ENCODE results near the gene RTN4. TPM values are rescaled to one million over a fixed set of nuclear protein-coding genes. Genes with fewer than 3 reads are reported as not detected.

Gene RTN4
- total RNA-seq, 1 experiment from 2014 or later = 200 TPM

DNA sequence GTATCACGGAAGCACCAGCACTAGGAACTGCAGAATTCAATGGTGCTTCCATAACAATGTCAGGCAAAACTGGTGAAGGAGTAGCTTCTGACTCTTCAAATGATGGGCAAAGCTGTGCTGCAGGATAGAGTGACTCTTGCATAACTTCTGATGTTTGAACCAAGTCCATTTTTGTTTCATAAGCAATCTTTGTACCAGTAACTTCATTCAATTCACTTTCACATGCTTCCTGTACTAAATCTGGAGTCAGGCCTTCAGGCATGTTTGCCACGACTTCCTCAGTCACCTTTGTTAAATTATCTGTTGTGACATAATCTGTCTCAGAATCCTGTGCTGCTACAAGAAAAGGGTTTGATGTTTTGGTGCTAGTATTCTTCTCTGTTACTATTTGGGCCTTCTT lies 24.0 kb downstream of the RTN4 start:
- Histone ChIP-seq H3K79me2 (ENCODE audit: insufficient read depth, low read length) (peaks cover 54% of the 10 kb centered on the region), H2BK120ac (ENCODE audit: low read depth, low read length, poor library complexity, severe bottlenecking) (no peak overlapping the region), H3K14ac (ENCODE audit: insufficient read depth, low read length) (no peak overlapping the region), H3T11ph (ENCODE audit: low read length) (no peak overlapping the region), H3K4me1 (ENCODE audit: insufficient read depth, low read length) (peaks cover 16% of the 10 kb centered on the region; the same call in 1 of the 2 replicates), H4K91ac (ENCODE audit: insufficient read length, low read depth, low read length) (no peak overlapping the region), H2AFZ (ENCODE audit: low read length) (no peak overlapping the region), H3K27ac (ENCODE audit: insufficient read length, low read depth, low read length) (no peak overlapping the region), H2BK5ac (ENCODE audit: insufficient read length, low read length) (no peak overlapping the region), H3K27me3 (ENCODE audit: insufficient read depth, low read length) (no peaks in the 10 kb centered on the region), H3K9me3 (ENCODE audit: control insufficient read depth, low read depth, low read length) (no peaks in the 10 kb centered on the region), H4K5ac (ENCODE audit: insufficient read length, low read depth, low read length) (no peak overlapping the region), H2AK5ac (ENCODE audit: insufficient read length, low read length) (no peak overlapping the region), H3K56ac (ENCODE audit: insufficient read length, low read depth, low read length) (no peak overlapping the region), H3K9ac (ENCODE audit: extremely low read depth, insufficient read length, low read length) (no peak overlapping the region), H3K23me2 (ENCODE audit: insufficient read length, low read depth, low read length, poor library complexity, severe bottlenecking) (no peaks in the 10 kb centered on the region), H2BK12ac (ENCODE audit: insufficient read length, low read depth, low read length) (no peak overlapping the region), H3K23ac (ENCODE audit: insufficient read length, low read depth, low read length) (no peak overlapping the region), H3K4ac (ENCODE audit: low read depth, low read length) (no peak overlapping the region), H3K79me1 (ENCODE audit: insufficient read depth, low read depth, low read length, poor library complexity, severe bottlenecking) (peaks cover 8% of the 10 kb centered on the region), H3K4me2 (ENCODE audit: insufficient read depth, insufficient read length, low read length) (no peak overlapping the region), H4K8ac (replicated peaks; ENCODE audit: insufficient read length, low read depth, low read length) (no peak overlapping the region), H3K18ac (ENCODE audit: insufficient read length, low read depth, low read length) (no peak overlapping the region), H4K20me1 (ENCODE audit: control insufficient read depth, insufficient read depth, insufficient read length) (no peaks in the 10 kb centered on the region), H2BK20ac (ENCODE audit: low read depth, low read length, poor library complexity, severe bottlenecking) (no peak overlapping the region), H2BK15ac (ENCODE audit: low read depth, low read length) (no peak overlapping the region)
- TF ChIP-seq, protein P1, sequence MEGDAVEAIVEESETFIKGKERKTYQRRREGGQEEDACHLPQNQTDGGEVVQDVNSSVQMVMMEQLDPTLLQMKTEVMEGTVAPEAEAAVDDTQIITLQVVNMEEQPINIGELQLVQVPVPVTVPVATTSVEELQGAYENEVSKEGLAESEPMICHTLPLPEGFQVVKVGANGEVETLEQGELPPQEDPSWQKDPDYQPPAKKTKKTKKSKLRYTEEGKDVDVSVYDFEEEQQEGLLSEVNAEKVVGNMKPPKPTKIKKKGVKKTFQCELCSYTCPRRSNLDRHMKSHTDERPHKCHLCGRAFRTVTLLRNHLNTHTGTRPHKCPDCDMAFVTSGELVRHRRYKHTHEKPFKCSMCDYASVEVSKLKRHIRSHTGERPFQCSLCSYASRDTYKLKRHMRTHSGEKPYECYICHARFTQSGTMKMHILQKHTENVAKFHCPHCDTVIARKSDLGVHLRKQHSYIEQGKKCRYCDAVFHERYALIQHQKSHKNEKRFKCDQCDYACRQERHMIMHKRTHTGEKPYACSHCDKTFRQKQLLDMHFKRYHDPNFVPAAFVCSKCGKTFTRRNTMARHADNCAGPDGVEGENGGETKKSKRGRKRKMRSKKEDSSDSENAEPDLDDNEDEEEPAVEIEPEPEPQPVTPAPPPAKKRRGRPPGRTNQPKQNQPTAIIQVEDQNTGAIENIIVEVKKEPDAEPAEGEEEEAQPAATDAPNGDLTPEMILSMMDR (conservative IDR thresholded peaks at IDR 0.05) = no peak
- DNase-seq = no peak
- peaks cover 10 to 28% of the 10 kb centered on the region in 2 experiments for H3K4me1 Mint-ChIP-seq
- H3K4me3 Mint-ChIP-seq = no peak overlapping the region
- H3K36me3 Mint-ChIP-seq (ENCODE audit: insufficient read depth in 1 of 3, low read depth in 3 of 3) = peaks cover 3 to 7% (median 4%) of the 10 kb centered on the region in 3 experiments; a peak in 2 of 7 replicates
- H3K27ac Mint-ChIP-seq = no peak overlapping the region
- no peaks in the 10 kb centered on the region; a peak in 1 of 5 replicates for H3K9me3 Mint-ChIP-seq
- no CpG with 5 or more reads among the region's 2 CpGs for WGBS (ENCODE audit: extremely low coverage, insufficient read length, low lambda C conversion rate)
- no peaks in the 10 kb centered on the region for H3K27me3 Mint-ChIP-seq (ENCODE audit: low read depth)

Measured in H9 (cell line).